8988T (cell line): ENCODE measurements around the gene IFT22.
"Not testable (repeated sequence)": the region's sequence is repeated elsewhere in the genome, so short reads cannot be mapped to it uniquely, and the experiment has no call there.

ENCODE experiments used
- DNase-seq: peaks from one replicate; pipeline ENCODE4 v3.0.0; 2011

Gene IFT22

GRCh38 chr7:101277155-101277554 is 44.5 kb downstream of the IFT22 start:
- DNase-seq = no peak

- no peak for DNase-seq
Observed at GRCh38 chr7:101273206-101273605, 48.4 kb downstream of the IFT22 start.

GRCh38 chr7:101271021-101271420 is 50.6 kb downstream of the IFT22 start:
- no peak for DNase-seq

GRCh38 chr7:101269664-101270063 is 51.9 kb downstream of the IFT22 start:
- no peak for DNase-seq

- DNase-seq = no peak
Observed at GRCh38 chr7:101265622-101266516, 55.7 kb downstream of the IFT22 start.

GRCh38 chr7:101264102-101264706 is 57.4 kb downstream of the IFT22 start:
- DNase-seq = not testable (repeated sequence)
